Breast epithelium (tissue), 3 donors: Measurements from ENCODE around the gene GZMB.

Source experiments
- POLR2A ChIP-seq: fragments of 450-650 bp; IDR thresholded peaks from one replicate; pipeline ENCODE4 v1.6.1; 2016; ENCODE audit warnings: antibody characterized with exemption, mild to moderate bottlenecking, moderate library complexity
- POLR2AphosphoS5 ChIP-seq, 3 donors: sonication (generic); formaldehyde crosslinking; IDR thresholded peaks; one replicate each; pipeline ENCODE4 v1.6.1; 2017; ENCODE audit warnings: antibody characterized with exemption in 3 of 3
- TF ChIP-seq, protein P1 (sequence below), 3 donors: fragments of 450-650 bp; IDR thresholded peaks; one replicate each; pipeline ENCODE4 v1.5.1; 2016 to 2017; ENCODE audit warnings: antibody characterized with exemption in 3 of 3, mild to moderate bottlenecking in 3 of 3, moderate library complexity in 3 of 3

DNA sequence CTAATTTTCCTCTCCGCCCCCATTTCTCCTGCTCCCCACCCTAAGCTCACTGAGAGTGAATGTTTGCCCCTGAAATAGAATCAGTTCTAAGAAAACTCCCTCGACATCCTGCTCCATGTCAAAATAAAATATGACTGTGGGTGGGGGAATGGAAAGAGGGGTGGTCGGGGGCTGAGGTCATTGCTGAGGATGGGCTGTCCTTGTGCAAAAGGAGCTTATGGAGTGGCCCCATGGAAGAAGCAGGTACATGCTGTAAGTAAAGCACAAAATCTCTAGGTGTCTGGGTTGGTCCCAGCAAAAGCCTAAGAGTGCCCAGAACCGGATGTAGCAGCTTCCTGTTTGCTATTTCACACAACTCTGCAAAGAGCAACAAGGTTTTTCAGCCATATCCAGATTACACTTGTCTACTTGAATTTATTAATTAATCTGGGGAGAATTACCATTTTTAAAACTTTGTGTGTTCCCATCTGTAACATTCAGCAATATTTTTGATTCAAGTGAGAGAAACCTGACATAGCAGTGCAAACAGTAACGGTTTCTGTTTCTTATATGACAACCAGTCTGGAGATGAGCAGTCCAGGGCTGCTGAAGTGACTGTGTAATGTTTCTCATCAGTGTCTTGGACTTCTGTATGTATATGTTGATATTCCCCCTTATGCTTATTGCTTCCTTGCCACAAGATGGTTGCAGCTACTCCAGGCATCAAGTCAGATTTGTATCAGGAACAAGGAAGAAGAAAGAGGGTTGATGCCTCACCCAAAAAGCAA is 40.4 kb upstream of the GZMB start:
- TF ChIP-seq, protein P1, sequence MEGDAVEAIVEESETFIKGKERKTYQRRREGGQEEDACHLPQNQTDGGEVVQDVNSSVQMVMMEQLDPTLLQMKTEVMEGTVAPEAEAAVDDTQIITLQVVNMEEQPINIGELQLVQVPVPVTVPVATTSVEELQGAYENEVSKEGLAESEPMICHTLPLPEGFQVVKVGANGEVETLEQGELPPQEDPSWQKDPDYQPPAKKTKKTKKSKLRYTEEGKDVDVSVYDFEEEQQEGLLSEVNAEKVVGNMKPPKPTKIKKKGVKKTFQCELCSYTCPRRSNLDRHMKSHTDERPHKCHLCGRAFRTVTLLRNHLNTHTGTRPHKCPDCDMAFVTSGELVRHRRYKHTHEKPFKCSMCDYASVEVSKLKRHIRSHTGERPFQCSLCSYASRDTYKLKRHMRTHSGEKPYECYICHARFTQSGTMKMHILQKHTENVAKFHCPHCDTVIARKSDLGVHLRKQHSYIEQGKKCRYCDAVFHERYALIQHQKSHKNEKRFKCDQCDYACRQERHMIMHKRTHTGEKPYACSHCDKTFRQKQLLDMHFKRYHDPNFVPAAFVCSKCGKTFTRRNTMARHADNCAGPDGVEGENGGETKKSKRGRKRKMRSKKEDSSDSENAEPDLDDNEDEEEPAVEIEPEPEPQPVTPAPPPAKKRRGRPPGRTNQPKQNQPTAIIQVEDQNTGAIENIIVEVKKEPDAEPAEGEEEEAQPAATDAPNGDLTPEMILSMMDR (IDR thresholded peaks at IDR 0.05): no peak
- no peak for TF ChIP-seq POLR2A
- no peak for TF ChIP-seq POLR2AphosphoS5 (IDR thresholded peaks at IDR 0.05)
